ENCODE data around the gene ANXA9.
A peak's percentile ranks its signal among the peaks of the same experiment; 100 is the strongest.

ANXA9 gene

DNA sequence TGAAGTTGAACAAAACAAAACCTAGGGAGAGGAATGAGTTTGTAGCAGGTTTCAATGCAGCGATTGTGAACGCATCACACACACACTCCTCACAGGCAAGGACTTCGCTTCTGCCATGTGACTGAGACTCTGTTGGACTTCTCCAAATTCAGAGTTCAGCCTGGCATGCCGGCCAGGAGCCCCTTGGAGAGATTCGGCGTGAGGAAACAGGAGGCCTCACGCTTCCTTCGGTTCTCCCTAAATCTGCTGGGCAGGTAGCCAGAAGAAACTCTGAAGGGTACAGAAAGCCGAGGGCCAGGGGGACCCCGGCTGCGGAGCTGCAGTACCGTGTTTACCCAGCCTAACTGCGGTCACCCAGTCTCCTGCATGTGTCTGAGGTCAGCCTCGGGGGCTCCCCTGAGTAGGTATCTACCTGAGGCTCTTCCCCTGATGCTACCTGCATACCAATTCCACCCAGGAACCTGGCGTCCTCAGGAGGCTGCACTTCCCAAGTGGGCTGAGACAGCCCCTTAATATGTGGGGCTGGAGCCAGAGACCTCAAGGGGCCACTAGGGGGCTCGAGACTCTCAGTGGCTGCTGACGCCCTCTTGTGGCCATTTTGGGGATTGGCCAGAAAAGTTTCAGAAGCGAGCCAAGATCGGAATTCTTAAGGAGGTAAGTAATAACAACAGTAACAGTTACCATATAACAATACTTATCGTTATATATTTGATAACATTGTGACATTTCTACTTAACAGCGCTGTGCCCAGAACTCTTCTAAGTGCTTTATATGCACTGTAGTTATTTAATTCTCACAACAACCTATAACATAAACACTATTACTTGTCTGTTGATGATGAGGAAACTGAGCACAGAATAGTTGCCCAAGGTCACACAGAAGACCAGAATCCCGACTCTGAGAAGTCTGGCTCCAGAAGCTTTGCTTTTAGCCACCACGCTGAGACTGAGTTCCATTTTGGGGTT lies 2.7 kb upstream of the ANXA9 start:
- peak; percentile 100 for TF ChIP-seq CTCF (IDR thresholded peaks at IDR 0.05; ENCODE audit: low read depth, low read length)
- H3K36me3 ChIP-seq = no peaks in the 10 kb centered on the region
- no peaks in the 10 kb centered on the region for H3K27me3 ChIP-seq
- H3K4me3 ChIP-seq (ENCODE audit: low read depth, low read length) = no peak overlapping the region
- no peaks in the 10 kb centered on the region for H3K9me3 ChIP-seq
- H3K4me1 ChIP-seq = peaks cover 15% of the 10 kb centered on the region
- peak; percentile 86 for DNase-seq

- peak; percentile 36 for DNase-seq
- Histone ChIP-seq H3K4me3 (ENCODE audit: low read depth, low read length) (no peak overlapping the region), H3K9me3 (no peaks in the 10 kb centered on the region), H3K27me3 (no peaks in the 10 kb centered on the region), H3K36me3 (no peaks in the 10 kb centered on the region), H3K4me1 (peaks cover 15% of the 10 kb centered on the region)
- no peak for TF ChIP-seq CTCF (IDR thresholded peaks at IDR 0.05; ENCODE audit: low read depth, low read length)
Observed at GRCh38 chr1:150981177-150981804, 801 bp upstream of the ANXA9 start.

GRCh38 chr1:150985179-150985825 lies 3.2 kb downstream of the ANXA9 start:
- no peak for TF ChIP-seq CTCF (IDR thresholded peaks at IDR 0.05; ENCODE audit: low read depth, low read length)
- no peaks in the 10 kb centered on the region for H3K36me3 ChIP-seq
- no peaks in the 10 kb centered on the region for H3K9me3 ChIP-seq
- no peak for DNase-seq
- H3K4me3 ChIP-seq (ENCODE audit: low read depth, low read length) = no peak overlapping the region
- no peaks in the 10 kb centered on the region for H3K27me3 ChIP-seq
- H3K4me1 ChIP-seq = peaks cover 3% of the 10 kb centered on the region; the same call in 1 of the 2 replicates

GRCh38 chr1:150987924-150988323 lies 5.8 kb downstream of the ANXA9 start:
- H3K36me3 ChIP-seq = no peaks in the 10 kb centered on the region
- DNase-seq = no peak

GRCh38 chr1:150992626-150993025 lies 10.5 kb downstream of the ANXA9 start:
- Histone ChIP-seq H3K27me3 (no peaks in the 10 kb centered on the region), H3K4me1 (no peaks in the 10 kb centered on the region; the same call in 1 of the 2 replicates), H3K9me3 (no peaks in the 10 kb centered on the region), H3K36me3 (no peaks in the 10 kb centered on the region), H3K4me3 (ENCODE audit: low read depth, low read length) (no peak overlapping the region)
- no peak for TF ChIP-seq CTCF (IDR thresholded peaks at IDR 0.05; ENCODE audit: low read depth, low read length)
- no peak for DNase-seq

More at GRCh38 chr1:150987924-150988323, 5.8 kb downstream of the ANXA9 start:
- TF ChIP-seq CTCF (IDR thresholded peaks at IDR 0.05; ENCODE audit: low read depth, low read length) = no peak
- Histone ChIP-seq H3K4me3 (ENCODE audit: low read depth, low read length) (no peak overlapping the region), H3K9me3 (no peaks in the 10 kb centered on the region), H3K27me3 (no peaks in the 10 kb centered on the region), H3K4me1 (no peaks in the 10 kb centered on the region)
